ENCODE measurements around the gene VANGL1.

The VANGL1 gene

GRCh38 chr1:115670476-115671175 is 28.9 kb downstream of the VANGL1 start:
- no peak for DNase-seq

DNA sequence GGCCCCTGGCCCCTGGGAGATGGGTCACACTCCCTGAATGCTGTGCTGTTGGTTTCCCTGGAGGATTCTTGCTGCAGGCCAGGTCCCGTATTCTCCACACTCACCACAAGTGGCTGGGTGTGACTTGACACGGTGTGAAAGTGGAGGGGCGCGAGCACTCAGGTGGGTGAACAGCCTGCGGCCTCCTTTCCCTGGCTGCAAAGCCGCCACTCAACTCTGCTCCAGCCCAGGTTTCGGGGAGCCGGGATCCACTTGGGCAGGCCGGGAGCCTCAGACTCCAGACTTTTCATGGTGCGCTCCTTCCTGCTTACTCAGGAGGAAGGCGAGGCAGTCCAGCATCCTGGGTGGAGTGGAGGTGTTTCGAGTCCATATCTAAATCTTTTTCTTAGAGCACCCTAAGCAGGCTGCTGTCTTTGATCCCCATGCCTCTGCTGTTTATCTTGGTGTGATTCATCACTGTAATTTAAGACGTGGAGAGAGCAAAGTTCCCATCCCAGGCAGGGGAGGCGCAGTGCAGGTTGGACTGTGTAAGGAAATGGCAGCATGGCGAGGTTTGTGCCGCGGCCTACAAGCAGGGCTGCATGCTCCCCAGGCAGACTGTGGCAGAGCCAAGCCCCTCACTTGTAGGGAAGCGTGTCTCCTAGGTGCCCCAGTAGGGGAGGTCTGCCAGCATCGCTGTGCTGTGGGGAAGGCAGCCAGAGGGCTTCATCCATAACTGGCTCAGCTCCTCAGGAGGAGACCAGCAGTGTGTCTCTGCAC is 29.6 kb downstream of the VANGL1 start:
- DNase-seq, result no peak

DNA sequence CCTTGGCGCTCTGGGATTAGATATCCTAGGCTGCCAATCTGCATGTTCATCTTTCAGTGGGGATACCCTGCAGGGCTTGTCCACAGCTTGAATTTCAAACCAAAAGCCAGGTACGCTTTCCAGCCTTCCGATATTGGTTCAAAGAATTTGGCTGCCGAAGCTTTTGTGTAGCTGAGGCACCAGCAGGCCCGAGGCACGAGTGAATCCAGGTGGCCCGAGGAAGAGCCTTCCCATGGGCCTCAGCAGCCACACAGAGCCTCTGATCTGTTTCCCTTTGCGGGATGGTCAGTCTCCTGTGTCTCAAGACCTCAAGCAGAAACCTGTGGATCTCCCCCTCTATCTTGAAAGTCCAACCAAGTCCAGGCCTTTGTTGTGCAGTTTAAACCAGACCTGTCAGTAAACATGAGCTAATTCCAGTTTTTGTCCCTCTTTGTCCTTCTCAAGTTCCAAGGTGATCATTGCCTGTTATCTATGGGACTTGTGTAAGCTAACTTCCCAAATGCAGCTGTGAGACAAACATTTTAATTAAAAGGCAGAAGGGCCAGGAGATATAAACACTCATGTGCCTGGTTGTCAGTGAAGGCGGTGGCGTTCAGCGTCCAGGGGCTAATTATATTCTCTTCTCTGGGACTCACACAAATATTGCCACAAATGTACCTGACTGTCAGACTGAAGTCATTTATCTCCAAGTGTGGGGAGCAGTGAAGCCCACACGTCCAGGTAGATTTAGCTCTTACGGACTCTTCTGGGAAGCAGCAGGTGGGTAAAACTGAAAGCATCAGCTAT is 30.6 kb downstream of the VANGL1 start:
- DNase-seq, result no peak

DNA sequence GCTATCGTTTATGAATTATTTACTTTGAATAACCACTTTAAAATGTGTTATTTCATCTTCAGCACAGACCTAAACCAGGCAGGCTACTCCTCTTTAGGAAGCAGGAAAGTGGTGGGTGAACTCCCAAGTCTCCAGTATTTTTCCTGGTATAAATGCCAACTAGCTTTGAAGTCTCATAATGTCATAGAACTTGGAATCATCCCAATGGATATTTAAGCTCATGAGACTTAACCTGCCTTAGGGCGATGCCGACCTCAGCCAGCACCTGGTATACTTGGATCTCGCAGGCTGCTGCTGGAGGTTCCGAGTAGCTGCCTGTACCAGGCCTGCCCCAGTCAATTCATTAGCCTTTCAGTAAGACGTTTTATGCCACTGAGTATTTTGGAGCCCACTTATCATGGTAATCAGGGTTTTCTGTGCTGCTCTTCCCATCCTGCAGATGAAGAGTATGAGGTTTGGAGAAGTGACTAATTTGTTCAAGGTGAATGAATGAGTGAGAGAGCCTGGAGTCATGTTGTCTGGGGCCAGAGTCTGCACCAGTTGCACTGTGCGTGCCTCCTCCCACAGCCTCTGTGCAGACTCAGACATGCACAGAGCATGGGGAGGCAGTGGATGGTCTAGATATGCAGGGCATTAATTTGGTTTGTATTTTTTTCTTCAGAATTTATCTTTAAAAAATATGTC is 34.9 kb downstream of the VANGL1 start:
- no peak for DNase-seq

DNA sequence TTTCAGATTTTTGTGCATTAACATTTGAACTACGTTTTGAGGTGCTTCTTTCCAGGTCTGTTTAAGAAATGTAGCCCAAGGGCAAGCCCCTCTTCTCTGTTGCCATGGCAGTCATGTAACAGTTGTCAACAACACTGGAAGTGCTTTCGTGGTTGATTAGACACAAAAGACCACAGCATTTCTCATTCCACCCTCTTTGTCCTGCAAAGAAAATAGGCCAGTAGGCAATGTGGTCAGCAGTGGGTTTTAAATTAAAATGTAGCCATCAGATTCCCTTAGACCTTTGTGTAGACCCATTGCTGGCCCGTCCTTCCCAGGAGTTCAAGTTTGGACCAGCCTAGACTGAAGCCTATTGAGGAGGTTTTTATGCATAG is 35.4 kb downstream of the VANGL1 start:
- no peak for DNase-seq

DNA sequence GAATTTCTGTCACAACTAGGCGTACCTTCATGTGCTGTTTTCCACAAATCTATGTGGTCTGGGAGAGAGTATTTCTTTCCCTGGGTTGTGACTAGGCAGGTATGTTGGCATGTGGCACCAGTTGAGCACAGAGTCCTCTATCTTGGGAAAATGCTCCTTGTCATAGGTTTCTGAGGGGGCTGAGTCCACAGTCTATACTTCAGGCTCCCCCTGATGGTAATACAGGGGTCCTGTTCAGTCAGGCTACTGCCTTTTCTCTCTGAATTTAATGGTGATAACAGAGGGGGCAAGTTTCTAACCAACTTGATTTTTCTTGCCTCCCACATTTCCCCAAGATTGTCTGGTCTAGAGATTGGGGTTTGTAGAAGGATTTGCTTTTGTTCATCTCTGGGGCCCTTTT is 35.8 kb downstream of the VANGL1 start:
- DNase-seq, result no peak

DNA sequence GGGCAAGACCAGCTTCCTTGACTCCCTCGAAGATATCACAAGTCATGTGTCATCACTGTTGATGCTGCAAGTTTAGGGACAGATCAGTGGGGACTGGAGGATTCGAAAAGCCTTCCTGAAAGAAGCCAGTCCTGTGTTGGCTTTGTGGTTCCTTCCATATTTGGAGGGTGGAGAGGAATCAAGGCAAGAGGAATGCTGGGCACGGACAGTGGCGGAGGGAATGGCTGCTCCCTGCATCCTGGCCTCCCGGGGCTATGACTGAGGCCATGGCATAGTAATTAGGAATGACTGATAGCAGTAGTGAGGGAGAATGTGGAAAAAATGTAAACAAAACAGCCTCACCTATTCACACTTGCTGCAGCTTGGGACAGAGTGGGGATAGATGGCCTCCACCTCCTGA is 36.4 kb downstream of the VANGL1 start:
- no peak for DNase-seq

- no peak for DNase-seq
Observed at GRCh38 chr1:115679141-115679611, 37.4 kb downstream of the VANGL1 start.

- DNase-seq, result no peak
Observed at GRCh38 chr1:115680730-115681111, 39.0 kb downstream of the VANGL1 start.

DNA sequence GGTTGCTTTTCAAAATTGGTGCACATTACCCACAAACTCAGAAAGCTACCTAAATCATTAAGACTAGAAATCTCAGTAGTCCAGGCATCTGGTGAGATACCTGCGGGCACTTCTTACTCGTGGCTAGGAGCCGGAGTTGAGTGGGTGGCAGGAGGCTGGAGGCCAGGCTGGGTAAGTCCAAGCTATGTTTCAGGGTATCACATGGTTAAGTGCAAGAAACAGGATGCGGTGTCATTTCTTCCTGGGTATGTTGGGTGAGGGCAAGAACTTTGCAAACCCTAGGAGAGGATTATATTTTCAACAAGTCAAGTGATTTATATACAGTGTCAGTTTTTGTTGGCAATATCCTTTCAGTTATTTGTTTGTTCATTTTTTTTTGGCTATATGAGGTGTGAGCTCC is 41.0 kb downstream of the VANGL1 start:
- DNase-seq, result no peak

DNA sequence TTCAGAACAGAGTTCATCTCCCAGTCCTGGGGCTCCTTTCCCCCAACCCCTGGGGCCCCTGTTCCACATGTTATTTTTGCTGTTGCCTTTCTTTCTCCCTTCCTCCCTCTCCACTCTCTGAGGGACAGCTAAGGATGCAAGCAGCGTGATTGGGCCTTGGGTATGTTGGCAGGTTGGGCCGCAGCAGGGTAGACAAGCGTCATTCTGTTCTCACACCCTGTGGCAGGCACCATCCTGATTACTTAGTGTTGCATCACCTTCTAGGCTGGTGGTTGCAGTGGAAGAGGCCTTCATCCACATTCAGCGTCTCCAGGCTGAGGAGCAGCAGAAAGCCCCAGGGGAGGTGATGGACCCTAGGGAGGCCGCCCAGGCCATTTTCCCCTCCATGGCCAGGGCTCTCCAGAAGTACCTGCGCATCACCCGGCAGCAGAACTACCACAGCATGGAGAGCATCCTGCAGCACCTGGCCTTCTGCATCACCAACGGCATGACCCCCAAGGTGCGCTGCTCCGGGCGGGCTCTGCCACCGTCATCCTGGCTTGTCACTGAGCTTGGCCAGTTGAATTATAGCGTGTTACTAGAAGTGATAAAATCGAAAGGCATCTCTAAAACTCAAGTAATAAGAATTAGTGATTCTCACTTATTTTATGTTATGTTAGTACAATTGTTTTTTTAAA is 43.4 kb downstream of the VANGL1 start:
- no peak for DNase-seq

- no peak for DNase-seq
Observed at GRCh38 chr1:115687744-115688143, 46.0 kb downstream of the VANGL1 start.

- DNase-seq, result no peak
Observed at GRCh38 chr1:115690972-115691371, 49.2 kb downstream of the VANGL1 start.

DNA sequence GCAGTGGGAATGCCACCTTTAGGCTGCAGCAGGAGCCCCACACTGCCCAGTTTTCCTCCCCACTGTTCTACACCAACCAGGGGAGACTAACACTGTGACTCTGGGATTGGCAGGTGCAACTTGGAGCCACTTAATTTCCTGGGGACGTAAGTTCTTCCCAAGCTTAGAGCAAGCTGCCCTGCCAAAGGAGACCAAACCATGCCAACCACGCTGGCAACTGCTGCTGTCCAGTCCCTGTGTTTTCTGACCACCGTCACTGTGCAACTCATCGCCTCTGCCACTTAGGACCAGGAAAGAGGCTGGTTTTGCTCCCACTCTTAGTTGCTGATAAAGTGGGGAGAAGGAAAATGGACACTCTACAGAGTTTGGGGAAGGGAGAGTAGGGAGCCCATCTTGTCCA is 50.5 kb downstream of the VANGL1 start:
- no peak for DNase-seq

DNA sequence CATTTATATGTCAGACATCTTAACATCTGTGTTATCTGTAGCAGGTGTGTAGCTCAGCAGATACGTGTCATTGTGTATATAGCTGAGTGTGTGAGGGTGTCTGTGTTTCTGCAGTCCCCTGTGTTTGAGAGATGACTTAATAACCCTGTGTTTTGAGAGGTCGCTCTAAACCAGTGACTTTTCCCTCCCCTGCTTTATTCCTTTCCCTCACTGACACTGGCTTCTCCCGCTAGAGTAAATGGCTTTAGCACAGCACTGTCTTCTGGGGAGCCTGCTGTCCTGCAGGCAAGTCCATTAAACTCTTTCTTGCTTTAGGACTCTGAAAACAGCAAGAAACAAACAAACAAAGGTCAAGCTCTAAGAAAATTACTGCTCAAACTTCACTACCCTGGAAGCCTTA is 53.0 kb downstream of the VANGL1 start:
- no peak for DNase-seq

- DNase-seq, result no peak
Observed at GRCh38 chr1:115697619-115698018, 55.8 kb downstream of the VANGL1 start.

DNA sequence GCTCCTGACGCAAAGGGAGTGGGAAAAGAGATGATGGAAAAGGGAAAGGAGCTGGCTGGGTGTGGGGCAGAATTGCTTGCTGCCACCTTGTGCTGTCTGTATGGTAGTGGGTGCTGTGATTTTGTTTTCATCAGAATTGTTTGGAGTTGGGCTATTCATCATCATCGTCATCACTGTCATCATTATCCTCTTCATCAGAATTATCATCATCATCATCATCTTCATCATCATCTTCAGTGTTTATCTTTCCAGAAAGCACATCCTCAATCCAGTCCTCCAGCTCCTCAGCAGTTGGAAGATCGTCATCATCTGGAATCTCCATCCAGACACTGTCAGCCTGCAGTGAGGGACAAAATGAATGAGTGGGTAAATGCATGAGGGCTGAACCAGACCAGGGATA is 59.3 kb downstream of the VANGL1 start:
- no peak for DNase-seq

GRCh38 chr1:115702959-115703358 is 61.2 kb downstream of the VANGL1 start:
- DNase-seq, result no peak

DNA sequence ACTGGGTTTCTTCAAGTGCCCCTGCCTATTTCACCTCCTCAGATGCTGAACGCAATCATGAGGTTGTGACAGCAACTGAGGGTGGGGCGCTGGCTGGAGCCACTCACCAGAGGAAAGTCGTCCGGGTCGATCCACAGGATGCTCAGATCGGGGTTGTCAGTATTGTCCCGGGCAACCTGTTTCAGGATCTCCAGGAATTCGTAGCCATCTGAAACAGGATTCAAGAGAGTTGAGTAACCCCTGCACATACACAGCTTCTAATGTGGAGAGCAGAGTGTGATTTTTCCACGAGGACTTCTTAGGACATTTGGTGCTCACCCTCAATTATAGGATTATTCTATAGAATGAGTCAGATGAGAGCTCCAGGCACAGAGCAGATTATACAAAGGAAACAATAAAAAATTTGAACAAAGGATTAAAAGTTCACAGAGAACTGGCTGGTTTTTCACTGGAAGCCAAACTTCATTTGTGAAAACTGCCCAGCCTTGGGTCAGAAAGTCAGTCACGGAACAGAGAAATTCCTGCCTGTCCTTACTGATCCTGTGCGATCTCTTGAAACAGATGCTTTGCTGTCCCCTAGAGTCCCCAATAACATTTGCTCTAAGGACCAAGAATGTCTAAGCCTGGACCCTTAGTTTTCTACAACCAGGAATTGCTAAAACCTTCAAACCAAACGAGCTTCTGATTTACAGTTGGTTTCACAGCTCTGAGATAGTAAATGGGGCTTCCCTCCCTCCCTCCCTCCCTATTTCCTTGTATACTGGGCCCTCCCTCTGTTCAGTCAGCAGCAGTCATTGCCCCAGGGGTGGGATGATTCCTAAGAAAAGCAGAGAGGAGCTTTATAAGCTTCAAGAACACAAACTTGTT is 63.5 kb downstream of the VANGL1 start:
- DNase-seq, result no peak

- DNase-seq, result no peak
Observed at GRCh38 chr1:115705963-115706362, 64.2 kb downstream of the VANGL1 start.

DNA sequence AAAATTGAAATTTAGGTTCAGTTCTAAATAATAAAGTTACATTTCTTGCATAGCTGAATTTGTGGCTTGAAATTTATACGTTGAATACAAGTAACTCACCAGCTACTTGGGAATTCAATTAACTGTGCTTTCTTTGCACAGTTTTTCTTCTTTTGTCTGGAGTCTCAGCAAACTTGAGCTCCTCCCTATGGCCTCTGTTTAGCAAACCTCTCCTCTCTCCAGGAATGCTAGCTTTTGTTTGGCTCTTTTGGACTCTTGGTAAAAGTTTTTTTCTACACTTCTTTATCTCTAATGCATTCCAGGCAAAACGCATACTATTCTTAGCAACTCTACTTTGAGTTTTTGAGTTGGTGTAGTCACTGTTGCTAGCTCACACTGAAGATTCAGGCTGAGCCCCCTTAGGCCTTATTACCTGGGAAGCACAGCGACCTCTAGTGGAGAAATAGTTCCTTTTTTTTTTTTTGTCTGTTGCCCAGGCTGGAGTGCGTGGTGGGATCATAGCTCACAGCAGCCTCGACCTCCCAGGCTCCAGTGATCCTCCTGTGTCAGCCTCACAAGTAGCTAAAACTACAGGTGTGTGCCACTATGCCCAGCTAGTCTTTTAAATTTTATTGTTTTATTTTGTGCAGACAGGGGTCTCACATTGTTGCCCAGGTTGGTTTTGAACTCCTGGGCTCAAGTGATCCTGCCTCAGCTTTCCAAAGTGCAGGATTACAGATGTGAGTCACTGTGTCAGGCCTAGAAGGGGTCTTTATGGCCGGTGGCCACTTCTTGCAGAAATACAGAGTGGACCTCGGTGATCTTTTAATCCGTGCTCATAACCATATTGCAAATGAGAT is 65.0 kb downstream of the VANGL1 start:
- DNase-seq, result no peak

Measured in activated CD4-positive, CD25-positive, alpha-beta regulatory T cell (primary cell).